Muscle layer of duodenum (tissue), 2 donors: ENCODE measurements around the gene AMIGO2.

Experiments
- H3K27ac ChIP-seq: one replicate; pipeline ENCODE4 v1.7.0; 2013; ENCODE audit warnings: mild to moderate bottlenecking, low read length
- H3K27me3 ChIP-seq: one replicate; pipeline ENCODE4 v1.7.0; 2013; ENCODE audit warnings: low read depth, mild to moderate bottlenecking, control low read depth, low read length
- H3K36me3 ChIP-seq, 2 donors: one replicate each; pipeline ENCODE4 v1.7.0; 2013; ENCODE audit warnings: low read length in 2 of 2, control low read depth in 1 of 2, mild to moderate bottlenecking in 1 of 2; ENCODE audit not compliant: insufficient read depth in 2 of 2, control insufficient read depth in 1 of 2
- H3K4me1 ChIP-seq, 2 donors: one replicate each; pipeline ENCODE4 v1.7.0; 2013; ENCODE audit warnings: low read length in 2 of 2, mild to moderate bottlenecking in 2 of 2, control low read depth in 1 of 2, moderate library complexity in 1 of 2; ENCODE audit not compliant: insufficient read depth in 2 of 2, control insufficient read depth in 1 of 2
- H3K4me3 ChIP-seq, 2 donors: one replicate each; pipeline ENCODE4 v1.7.0; 2013; ENCODE audit warnings: low read length in 2 of 2, low read depth in 1 of 2, mild to moderate bottlenecking in 1 of 2
- H3K9me3 ChIP-seq, 2 donors: one replicate each; pipeline ENCODE4 v1.7.0; 2013; ENCODE audit warnings: low read length in 2 of 2, control low read depth in 1 of 2, mild to moderate bottlenecking in 1 of 2; ENCODE audit not compliant: control insufficient read depth in 1 of 2
- donor health status: healthy.

The AMIGO2 gene

DNA sequence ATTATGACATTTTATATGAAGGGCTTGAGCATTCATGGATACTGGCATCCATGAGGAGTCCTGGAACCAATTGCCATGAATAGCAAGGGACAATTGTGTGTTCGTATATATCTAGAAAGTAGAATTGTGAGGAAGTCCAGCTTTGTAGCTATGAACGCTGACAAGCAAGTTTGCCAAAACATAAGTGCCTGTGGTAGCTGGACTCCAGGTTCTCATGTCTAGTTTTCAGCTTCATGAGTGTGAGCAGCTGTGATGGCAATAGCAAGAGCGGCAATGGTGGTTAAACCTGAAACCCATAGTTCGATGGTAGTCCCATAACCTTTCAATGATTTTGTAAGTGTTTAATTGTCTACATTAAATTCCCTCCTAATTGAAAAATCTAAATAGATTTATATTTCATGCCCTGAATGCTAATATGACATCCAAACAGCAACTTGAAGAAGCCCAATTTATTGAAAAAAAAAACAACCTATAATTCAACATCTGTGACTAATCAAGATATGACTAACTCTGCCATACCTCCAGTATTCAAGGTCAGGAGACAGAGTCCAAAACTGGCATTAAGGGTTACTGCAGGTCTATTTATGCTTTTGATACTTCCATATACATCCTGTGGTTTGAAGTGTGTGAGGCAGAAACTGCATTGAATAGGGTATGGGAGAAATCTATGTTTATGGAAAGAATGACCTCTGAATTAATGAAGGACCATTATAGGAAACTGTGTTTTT lies 50.6 kb downstream of the AMIGO2 start:
- no peaks in the 10 kb centered on the region for H3K27me3 ChIP-seq

DNA sequence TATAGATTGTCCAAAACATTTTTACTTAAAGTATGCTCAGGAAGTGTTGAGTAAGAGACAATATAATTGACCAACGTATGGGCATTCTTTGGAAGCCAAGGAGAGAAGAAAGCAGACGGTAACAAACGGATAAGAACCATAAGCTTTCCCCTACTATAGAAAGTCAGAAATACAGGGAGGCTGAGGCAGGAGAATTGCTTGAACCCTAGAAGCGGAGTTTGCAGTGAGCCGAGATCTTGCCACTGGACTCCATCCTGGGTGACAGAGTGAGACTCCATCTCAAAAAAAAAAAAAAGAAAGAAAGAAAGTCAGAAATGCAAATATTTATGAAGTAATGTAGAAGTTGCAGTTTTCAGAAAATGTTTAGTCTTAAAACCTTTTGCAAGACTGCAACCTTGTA lies 51.6 kb downstream of the AMIGO2 start:
- H3K27me3 ChIP-seq = no peaks in the 10 kb centered on the region
- H3K36me3 ChIP-seq = no peaks in the 10 kb centered on the region

More for the DNA sequence above, 50.6 kb downstream of the AMIGO2 start:
- Histone ChIP-seq H3K4me1 (peaks cover 0 to 8% of the 10 kb centered on the region in 2 donors), H3K4me3 (no peak overlapping the region), H3K9me3 (no peaks in the 10 kb centered on the region), H3K27ac (no peak overlapping the region), H3K36me3 (no peaks in the 10 kb centered on the region)

More for the DNA sequence above, 51.6 kb downstream of the AMIGO2 start:
- H3K4me1 ChIP-seq = peaks cover 0 to 6% of the 10 kb centered on the region in 2 donors
- H3K9me3 ChIP-seq = no peaks in the 10 kb centered on the region
- H3K27ac ChIP-seq = no peak overlapping the region
- H3K4me3 ChIP-seq = no peak overlapping the region
